ENCODE data around the gene GSK3A.

DNA sequence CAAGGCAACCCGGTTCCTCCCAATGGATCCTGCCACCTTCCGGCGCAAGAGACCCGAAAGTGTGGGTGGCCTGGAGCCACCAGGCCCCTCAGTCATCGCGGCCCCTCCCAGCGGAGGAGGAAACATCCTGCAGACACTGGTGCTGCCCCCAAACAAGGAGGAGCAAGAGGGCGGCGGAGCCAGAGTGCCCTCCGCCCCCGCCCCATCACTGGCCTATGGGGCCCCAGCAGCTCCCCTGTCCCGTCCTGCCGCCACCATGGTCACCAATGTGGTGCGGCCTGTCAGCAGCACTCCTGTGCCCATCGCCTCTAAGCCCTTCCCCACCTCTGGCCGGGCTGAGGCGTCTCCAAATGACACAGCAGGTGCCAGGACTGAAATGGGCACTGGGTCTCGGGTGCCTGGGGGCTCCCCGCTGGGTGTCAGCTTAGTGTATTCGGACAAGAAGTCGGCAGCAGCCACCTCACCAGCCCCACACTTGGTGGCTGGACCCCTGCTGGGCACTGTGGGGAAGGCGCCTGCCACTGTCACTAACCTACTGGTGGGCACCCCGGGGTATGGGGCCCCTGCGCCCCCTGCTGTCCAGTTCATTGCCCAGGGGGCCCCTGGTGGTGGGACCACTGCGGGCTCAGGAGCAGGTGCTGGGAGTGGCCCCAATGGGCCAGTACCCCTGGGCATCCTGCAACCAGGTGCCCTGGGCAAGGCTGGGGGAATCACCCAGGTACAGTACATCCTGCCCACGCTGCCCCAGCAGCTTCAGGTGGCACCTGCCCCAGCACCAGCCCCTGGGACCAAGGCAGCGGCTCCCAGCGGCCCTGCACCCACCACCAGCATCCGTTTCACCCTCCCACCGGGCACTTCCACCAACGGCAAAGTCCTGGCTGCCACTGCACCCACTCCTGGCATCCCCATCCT, 48.4 kb upstream of the GSK3A start:
- TF ChIP-seq POLR2A (IDR thresholded peaks at IDR 0.05) (no peak), POLR2AphosphoS5 (IDR thresholded peaks at IDR 0.05) (peak; percentile 17 to 58 (median 20))
- TF ChIP-seq, protein P1, sequence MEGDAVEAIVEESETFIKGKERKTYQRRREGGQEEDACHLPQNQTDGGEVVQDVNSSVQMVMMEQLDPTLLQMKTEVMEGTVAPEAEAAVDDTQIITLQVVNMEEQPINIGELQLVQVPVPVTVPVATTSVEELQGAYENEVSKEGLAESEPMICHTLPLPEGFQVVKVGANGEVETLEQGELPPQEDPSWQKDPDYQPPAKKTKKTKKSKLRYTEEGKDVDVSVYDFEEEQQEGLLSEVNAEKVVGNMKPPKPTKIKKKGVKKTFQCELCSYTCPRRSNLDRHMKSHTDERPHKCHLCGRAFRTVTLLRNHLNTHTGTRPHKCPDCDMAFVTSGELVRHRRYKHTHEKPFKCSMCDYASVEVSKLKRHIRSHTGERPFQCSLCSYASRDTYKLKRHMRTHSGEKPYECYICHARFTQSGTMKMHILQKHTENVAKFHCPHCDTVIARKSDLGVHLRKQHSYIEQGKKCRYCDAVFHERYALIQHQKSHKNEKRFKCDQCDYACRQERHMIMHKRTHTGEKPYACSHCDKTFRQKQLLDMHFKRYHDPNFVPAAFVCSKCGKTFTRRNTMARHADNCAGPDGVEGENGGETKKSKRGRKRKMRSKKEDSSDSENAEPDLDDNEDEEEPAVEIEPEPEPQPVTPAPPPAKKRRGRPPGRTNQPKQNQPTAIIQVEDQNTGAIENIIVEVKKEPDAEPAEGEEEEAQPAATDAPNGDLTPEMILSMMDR (IDR thresholded peaks at IDR 0.05 in 8 of 11, conservative IDR thresholded peaks at IDR 0.05 in 3 of 11) = peak in 10 of 11 experiments; percentile 34 to 76 (median 58)
